ENCODE data around the gene MAPK1. TPM values are rescaled to one million over a fixed set of nuclear protein-coding genes. Genes with fewer than 3 reads are reported as not detected.
"Not testable (repeated sequence)": the region's sequence is repeated elsewhere in the genome, so short reads cannot be mapped to it uniquely, and the experiment has no call there.

Gene MAPK1
- total RNA-seq, 1 donor from 2014 or later: 148 TPM

- Histone ChIP-seq H3K4me3 (ENCODE audit: insufficient read depth, low read depth, low read length) (no peak overlapping the region), H3K79me2 (ENCODE audit: insufficient read depth, low read length) (peaks cover 97% of the 10 kb centered on the region), H3K36me3 (ENCODE audit: insufficient read depth, low read length) (no peaks in the 10 kb centered on the region), H4K20me1 (ENCODE audit: insufficient read depth, low read length) (peaks cover 81% of the 10 kb centered on the region), H3K4me2 (ENCODE audit: low read length) (no peak overlapping the region), H3K4me1 (ENCODE audit: insufficient read depth, low read length) (no peaks in the 10 kb centered on the region), H3K27ac (ENCODE audit: low read depth, low read length) (no peak overlapping the region), H3K9me3 (ENCODE audit: insufficient read depth, low read depth, low read length) (no peaks in the 10 kb centered on the region), H3K27me3 (ENCODE audit: insufficient read depth, low read length) (no peaks in the 10 kb centered on the region), H2AFZ (ENCODE audit: low read depth, low read length) (no peak overlapping the region), H3K9ac (ENCODE audit: low read length) (no peak overlapping the region)
- Mint-ChIP-seq H3K27me3 (ENCODE audit: low read depth, unreplicated experiment) (no peaks in the 10 kb centered on the region), H3K27ac (ENCODE audit: unreplicated experiment) (peak overlapping the region; percentile 4), H3K4me3 (ENCODE audit: unreplicated experiment) (no peak overlapping the region), H3K4me1 (ENCODE audit: low read depth, unreplicated experiment) (peaks cover 18% of the 10 kb centered on the region), H3K9me3 (ENCODE audit: unreplicated experiment) (peaks cover 4% of the 10 kb centered on the region), H3K36me3 (ENCODE audit: low read depth, unreplicated experiment) (peaks cover 9% of the 10 kb centered on the region)
- TF ChIP-seq CTCF (IDR thresholded peaks at IDR 0.05; ENCODE audit: insufficient read depth, low read depth, low read length) (no peak), EZH2 (IDR thresholded peaks at IDR 0.05; ENCODE audit: insufficient read depth, low read length) (no peak)
- FAIRE-seq: no peak
- DNase-seq (ENCODE audit: low read depth): no peak
These were observed 18.0 kb downstream of the MAPK1 start for GRCh38 chr22:21849489-21849888.

GRCh38 chr22:21848057-21848456, 19.4 kb downstream of the MAPK1 start:
- peaks cover 13% of the 10 kb centered on the region for H3K4me1 Mint-ChIP-seq (ENCODE audit: low read depth, unreplicated experiment)
- H3K36me3 Mint-ChIP-seq (ENCODE audit: low read depth, unreplicated experiment); H3K27ac ChIP-seq (ENCODE audit: low read depth, low read length); H3K9ac ChIP-seq (ENCODE audit: low read length); H3K4me3 ChIP-seq (ENCODE audit: insufficient read depth, low read depth, low read length); H3K27me3 Mint-ChIP-seq (ENCODE audit: low read depth, unreplicated experiment); H3K27ac Mint-ChIP-seq (ENCODE audit: unreplicated experiment); H3K4me1 ChIP-seq (ENCODE audit: insufficient read depth, low read length); H3K9me3 Mint-ChIP-seq (ENCODE audit: unreplicated experiment); H3K36me3 ChIP-seq (ENCODE audit: insufficient read depth, low read length); H3K4me2 ChIP-seq (ENCODE audit: low read length); H3K9me3 ChIP-seq (ENCODE audit: insufficient read depth, low read depth, low read length); H3K4me3 Mint-ChIP-seq (ENCODE audit: unreplicated experiment); FAIRE-seq; H2AFZ ChIP-seq (ENCODE audit: low read depth, low read length); DNase-seq (ENCODE audit: low read depth); H3K27me3 ChIP-seq (ENCODE audit: insufficient read depth, low read length): not testable (repeated sequence)
- peaks cover 97% of the 10 kb centered on the region for H3K79me2 ChIP-seq (ENCODE audit: insufficient read depth, low read length)
- peaks cover 79% of the 10 kb centered on the region for H4K20me1 ChIP-seq (ENCODE audit: insufficient read depth, low read length)

- H3K27ac ChIP-seq (ENCODE audit: low read depth, low read length): no peak overlapping the region
- H3K9me3 ChIP-seq (ENCODE audit: insufficient read depth, low read depth, low read length): no peaks in the 10 kb centered on the region
- TF ChIP-seq EZH2 (IDR thresholded peaks at IDR 0.05; ENCODE audit: insufficient read depth, low read length) (no peak), CTCF (IDR thresholded peaks at IDR 0.05; ENCODE audit: insufficient read depth, low read depth, low read length) (no peak)
- Mint-ChIP-seq H3K36me3 (ENCODE audit: low read depth, unreplicated experiment) (peaks cover 9% of the 10 kb centered on the region), H3K27me3 (ENCODE audit: low read depth, unreplicated experiment) (no peaks in the 10 kb centered on the region), H3K27ac (ENCODE audit: unreplicated experiment) (no peak overlapping the region), H3K9me3 (ENCODE audit: unreplicated experiment) (peaks cover 4% of the 10 kb centered on the region), H3K4me1 (ENCODE audit: low read depth, unreplicated experiment) (peaks cover 11% of the 10 kb centered on the region), H3K4me3 (ENCODE audit: unreplicated experiment) (no peak overlapping the region)
- DNase-seq (ENCODE audit: low read depth) (no peak), FAIRE-seq (no peak)
- no peaks in the 10 kb centered on the region for H3K36me3 ChIP-seq (ENCODE audit: insufficient read depth, low read length)
- no peaks in the 10 kb centered on the region for H3K27me3 ChIP-seq (ENCODE audit: insufficient read depth, low read length)
- H3K4me3 ChIP-seq (ENCODE audit: insufficient read depth, low read depth, low read length): no peak overlapping the region
- peaks cover 97% of the 10 kb centered on the region for H3K79me2 ChIP-seq (ENCODE audit: insufficient read depth, low read length)
- H3K4me2 ChIP-seq (ENCODE audit: low read length): no peak overlapping the region
- no peak overlapping the region for H2AFZ ChIP-seq (ENCODE audit: low read depth, low read length)
- H4K20me1 ChIP-seq (ENCODE audit: insufficient read depth, low read length): peaks cover 69% of the 10 kb centered on the region
- no peak overlapping the region for H3K9ac ChIP-seq (ENCODE audit: low read length)
- H3K4me1 ChIP-seq (ENCODE audit: insufficient read depth, low read length): no peaks in the 10 kb centered on the region
These were observed 21.6 kb downstream of the MAPK1 start for GRCh38 chr22:21845558-21846453.
